Activated CD8-positive, alpha-beta T cell treated with anti-CD3 and anti-CD28 coated beads for 36 hours (primary cell): ENCODE measurements around the gene ARFGEF3. TPM values are rescaled to one million over a fixed set of nuclear protein-coding genes. Genes with fewer than 3 reads are reported as not detected.
"Not testable (repeated sequence)": the region's sequence is repeated elsewhere in the genome, so short reads cannot be mapped to it uniquely, and the experiment has no call there.

ENCODE experiments used
- ATAC-seq: fragments of 200-7000 bp; cut with Tn5 transposase; one replicate; pipeline ENCODE4 v1.10.0; 2021; ENCODE audit warnings: mild to moderate bottlenecking, moderate library complexity
- CTCF ChIA-PET: fragments of 350-600 bp; sonication (Branson Sonifier 250); formaldehyde crosslinking; loops from one replicate; lab custom pipeline; 2021; ENCODE audit warnings: antibody characterized with exemption; lab: Charles Lee
- POLR2A ChIA-PET: fragments of 350-600 bp; sonication (Branson Sonifier 250); formaldehyde crosslinking; loops from one replicate; lab custom pipeline; 2021; ENCODE audit warnings: antibody characterized with exemption; lab: Charles Lee
- DNase-seq: peaks from one replicate; pipeline ENCODE4 v3.0.0-alpha.2; 2020
- H3K27ac Mint-ChIP-seq: one replicate; pipeline ENCODE4 v1.8.0; 2021; ENCODE audit warnings: mild to moderate bottlenecking, mixed read lengths
- H3K27me3 Mint-ChIP-seq: one replicate; pipeline ENCODE4 v1.8.0; 2021; ENCODE audit warnings: mixed read lengths
- H3K36me3 Mint-ChIP-seq: one replicate; pipeline ENCODE4 v1.8.0; 2021; ENCODE audit warnings: low read depth, mixed read lengths
- H3K4me1 Mint-ChIP-seq: one replicate; pipeline ENCODE4 v1.8.0; 2021; ENCODE audit warnings: low read depth, mixed read lengths
- H3K4me3 Mint-ChIP-seq: one replicate; pipeline ENCODE4 v1.8.0; 2021; ENCODE audit warnings: mild to moderate bottlenecking, moderate library complexity, mixed read lengths
- H3K9me3 Mint-ChIP-seq: one replicate; pipeline ENCODE4 v1.8.0; 2021; ENCODE audit warnings: mixed read lengths
- CTCF ChIP-seq: fragments of 200-600 bp; IDR thresholded peaks from one replicate; pipeline ENCODE4 v1.8.0; 2022; ENCODE audit warnings: antibody characterized with exemption, mild to moderate bottlenecking
- intact Hi-C: fragments of 100-400 bp; cut with micrococcal nuclease; formaldehyde crosslinking; loops from one replicate; pipeline ENCODE4 v1.10.0; 2022
- total RNA-seq, 2 experiments: library from RNA; stranded (reverse); gene quantifications; one replicate each; pipeline ENCODE4 v1.2.3, GENCODE V29; 2021

The ARFGEF3 gene
- total RNA-seq, 2 experiments from 2014 or later: 1.7 to 1.8 TPM

DNA sequence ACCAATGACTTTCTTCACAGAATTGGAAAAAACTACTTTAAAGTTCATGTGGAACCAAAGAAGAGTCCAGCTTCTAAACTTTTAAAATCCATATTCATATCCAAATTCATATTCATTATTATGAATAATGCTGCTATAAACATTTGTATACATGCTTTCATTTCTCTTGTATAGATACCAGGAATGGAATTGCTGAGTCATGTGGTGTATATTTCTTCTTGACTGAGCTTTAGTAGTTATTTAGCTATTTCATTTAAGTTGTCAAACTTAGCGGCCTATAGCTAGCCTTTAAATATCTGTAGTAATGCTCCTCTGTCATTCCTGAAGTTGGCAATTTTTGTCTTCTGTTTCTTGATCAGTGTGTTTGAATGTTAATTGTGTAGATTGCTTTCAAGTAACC, 196.2 kb downstream of the ARFGEF3 start:
- H3K27me3 Mint-ChIP-seq: peaks cover 9% of the 10 kb centered on the region
- DNase-seq (no peak), ATAC-seq (no peak)
- no peaks in the 10 kb centered on the region for H3K36me3 Mint-ChIP-seq
- no peaks in the 10 kb centered on the region for H3K9me3 Mint-ChIP-seq
- TF ChIP-seq CTCF: no peak
- intact Hi-C loops: no loop called here
- H3K4me1 Mint-ChIP-seq: no peaks in the 10 kb centered on the region
- H3K4me3 Mint-ChIP-seq: no peak overlapping the region
- ChIA-PET POLR2A (no interaction called here), CTCF (no interaction called here)
- no peak overlapping the region for H3K27ac Mint-ChIP-seq

GRCh38 chr6:138368684-138369083, 206.9 kb downstream of the ARFGEF3 start:
- H3K4me3 Mint-ChIP-seq, DNase-seq, H3K36me3 Mint-ChIP-seq, CTCF ChIA-PET, H3K27ac Mint-ChIP-seq, H3K9me3 Mint-ChIP-seq, POLR2A ChIA-PET, ATAC-seq, H3K4me1 Mint-ChIP-seq, intact Hi-C loops: not testable (repeated sequence)
- peaks cover 15% of the 10 kb centered on the region for H3K27me3 Mint-ChIP-seq

- Mint-ChIP-seq H3K4me3 (no peak overlapping the region), H3K9me3 (no peaks in the 10 kb centered on the region), H3K27ac (no peak overlapping the region), H3K27me3 (peaks cover 8% of the 10 kb centered on the region), H3K36me3 (no peaks in the 10 kb centered on the region), H3K4me1 (no peaks in the 10 kb centered on the region)
- intact Hi-C loops: no loop called here
- ChIA-PET CTCF (no interaction called here), POLR2A (no interaction called here)
- no peak for DNase-seq
- no peak for ATAC-seq
- no peak for TF ChIP-seq CTCF
These were observed 209.1 kb downstream of the ARFGEF3 start for GRCh38 chr6:138370631-138371451.

DNA sequence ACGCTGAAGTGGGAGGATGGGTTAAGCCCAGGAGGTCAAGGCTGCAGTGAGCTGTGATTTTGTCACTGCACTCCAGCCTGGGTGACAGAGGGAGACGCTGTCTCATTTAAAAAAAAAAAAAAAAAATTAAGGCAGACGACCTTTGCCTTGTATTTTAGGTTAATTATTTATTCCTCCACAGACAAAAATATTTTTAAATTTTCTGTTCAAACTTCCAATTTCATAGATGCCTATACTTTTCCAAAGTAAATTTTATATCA, 209.6 kb downstream of the ARFGEF3 start:
- DNase-seq (no peak), ATAC-seq (no peak)
- no peak for TF ChIP-seq CTCF
- no peak overlapping the region for H3K4me3 Mint-ChIP-seq
- H3K27me3 Mint-ChIP-seq: peaks cover 7% of the 10 kb centered on the region
- intact Hi-C loops: no loop called here
- H3K36me3 Mint-ChIP-seq: no peaks in the 10 kb centered on the region
- no peaks in the 10 kb centered on the region for H3K9me3 Mint-ChIP-seq
- H3K27ac Mint-ChIP-seq: no peak overlapping the region
- POLR2A ChIA-PET: no interaction called here
- CTCF ChIA-PET: no interaction called here
- no peaks in the 10 kb centered on the region for H3K4me1 Mint-ChIP-seq

DNA sequence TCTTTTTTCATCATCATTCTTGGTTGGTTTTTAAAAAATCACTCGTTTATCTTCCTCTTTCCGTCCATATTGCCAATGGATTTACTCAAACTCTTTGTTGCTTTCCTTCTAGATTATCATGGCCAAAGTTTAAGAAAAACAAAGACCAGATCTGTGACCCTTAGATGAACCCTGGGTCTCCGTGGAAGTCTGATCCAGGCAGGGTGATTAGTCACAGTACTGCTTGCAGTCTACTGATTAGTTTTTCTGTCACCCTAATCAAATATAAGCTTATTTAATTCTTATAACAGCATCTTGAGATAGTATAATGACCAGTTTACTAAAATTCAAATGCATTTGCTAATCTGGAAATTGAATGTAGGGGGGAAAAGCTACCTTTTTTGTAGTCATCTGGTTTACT, 210.0 kb downstream of the ARFGEF3 start:
- ATAC-seq: no peak
- no peaks in the 10 kb centered on the region for H3K36me3 Mint-ChIP-seq
- H3K27ac Mint-ChIP-seq: no peak overlapping the region
- no peak for TF ChIP-seq CTCF
- no peaks in the 10 kb centered on the region for H3K9me3 Mint-ChIP-seq
- POLR2A ChIA-PET: no interaction called here
- CTCF ChIA-PET: interaction anchor here (1.0 kb wide), 1 partner anchor 33 kb away, joined by 3 read pairs; no protein-coding TSS in a partner anchor
- H3K4me3 Mint-ChIP-seq: no peak overlapping the region
- H3K27me3 Mint-ChIP-seq: peaks cover 7% of the 10 kb centered on the region
- H3K4me1 Mint-ChIP-seq: no peaks in the 10 kb centered on the region
- intact Hi-C loops: no loop called here
- no peak for DNase-seq
